ENCODE data around the gene SLC36A3.

The SLC36A3 gene

DNA sequence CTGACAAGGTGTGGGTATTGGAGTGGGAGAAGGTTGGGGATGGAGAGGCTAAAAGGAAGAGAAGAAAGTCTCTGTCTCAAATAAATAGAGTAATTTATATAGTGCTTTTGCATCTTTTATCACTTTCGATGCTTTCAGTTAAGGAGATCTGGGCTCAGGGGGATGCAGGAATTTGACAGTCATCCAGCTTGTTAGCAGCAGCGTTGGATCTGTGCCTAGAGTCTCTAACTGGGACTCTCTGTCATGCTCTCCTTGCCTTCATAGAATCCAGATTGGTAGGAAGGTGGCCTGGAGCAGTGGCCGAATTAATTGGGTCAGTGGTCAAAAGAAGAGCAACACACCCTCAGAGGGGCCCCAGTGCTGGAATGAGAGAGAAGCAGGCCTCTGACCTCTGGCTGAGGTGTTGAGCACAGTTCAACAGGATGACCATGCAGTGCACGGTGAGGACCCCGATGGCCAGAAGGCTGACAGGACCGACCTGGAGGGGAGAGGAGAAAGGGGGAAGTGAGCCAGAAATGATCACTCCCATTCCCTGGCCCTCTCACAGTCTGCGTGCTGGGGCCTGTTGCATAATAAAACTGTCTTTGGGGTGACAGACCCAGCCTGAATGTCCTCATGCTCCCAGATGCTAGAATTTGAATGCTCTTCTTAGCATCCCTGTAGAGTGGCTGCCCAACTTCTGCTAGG lies 7.6 kb downstream of the SLC36A3 start:
- no peak overlapping the region for H3K9ac ChIP-seq (ENCODE audit: low read length)
- no peaks in the 10 kb centered on the region for H3K9me2 ChIP-seq (ENCODE audit: low read depth, low read length)
- no peak overlapping the region for H2AFZ ChIP-seq (ENCODE audit: low read length)

DNA sequence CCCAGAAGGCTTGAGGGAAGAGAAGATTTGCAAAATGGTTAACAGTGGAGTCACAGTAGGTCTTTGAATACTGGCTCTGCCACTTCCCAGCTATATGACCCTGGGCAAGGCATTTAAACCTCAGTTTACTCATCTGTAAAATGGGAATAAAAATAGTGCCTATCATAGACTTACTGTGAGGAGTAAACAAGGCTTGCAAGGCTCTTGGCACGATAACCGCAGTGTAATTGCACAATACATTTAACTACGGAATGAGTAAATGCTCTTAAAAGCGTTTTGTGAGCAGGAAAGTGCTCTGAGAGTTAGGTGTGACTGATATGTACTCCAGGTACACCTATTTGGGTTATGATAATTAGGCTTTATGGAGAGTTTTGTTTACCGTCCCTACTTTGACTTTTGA lies 8.4 kb downstream of the SLC36A3 start:
- Histone ChIP-seq H3K27me3 (ENCODE audit: insufficient read depth, low read length) (no peaks in the 10 kb centered on the region), H3F3A (ENCODE audit: insufficient read depth, low read length) (no peaks in the 10 kb centered on the region), H3K79me2 (ENCODE audit: insufficient read depth, low read length) (no peaks in the 10 kb centered on the region), H4K20me1 (ENCODE audit: insufficient read depth, low read length) (no peaks in the 10 kb centered on the region), H3K4me2 (ENCODE audit: low read length) (no peak overlapping the region), H3K4me3 (ENCODE audit: low read depth, low read length, poor library complexity, severe bottlenecking) (no peak overlapping the region), H3K36me3 (ENCODE audit: insufficient read depth, low read length) (no peaks in the 10 kb centered on the region; the same call in 1 of the 2 replicates), H3K9me3 (ENCODE audit: low read length) (peaks cover 2% of the 10 kb centered on the region; the same call in 1 of the 2 replicates), H3K9me2 (ENCODE audit: low read depth, low read length) (no peaks in the 10 kb centered on the region), H3K27ac (ENCODE audit: low read depth, low read length, poor library complexity, severe bottlenecking) (no peak overlapping the region), H3K9ac (ENCODE audit: low read length) (no peak overlapping the region), H2AFZ (ENCODE audit: low read length) (no peak overlapping the region), H3K4me1 (ENCODE audit: insufficient read depth, low read length, severe bottlenecking) (no peaks in the 10 kb centered on the region)
- TF ChIP-seq EZH2 (IDR thresholded peaks at IDR 0.05; ENCODE audit: borderline replicate concordance, low read length): no peak
- TF ChIP-seq, protein P1, sequence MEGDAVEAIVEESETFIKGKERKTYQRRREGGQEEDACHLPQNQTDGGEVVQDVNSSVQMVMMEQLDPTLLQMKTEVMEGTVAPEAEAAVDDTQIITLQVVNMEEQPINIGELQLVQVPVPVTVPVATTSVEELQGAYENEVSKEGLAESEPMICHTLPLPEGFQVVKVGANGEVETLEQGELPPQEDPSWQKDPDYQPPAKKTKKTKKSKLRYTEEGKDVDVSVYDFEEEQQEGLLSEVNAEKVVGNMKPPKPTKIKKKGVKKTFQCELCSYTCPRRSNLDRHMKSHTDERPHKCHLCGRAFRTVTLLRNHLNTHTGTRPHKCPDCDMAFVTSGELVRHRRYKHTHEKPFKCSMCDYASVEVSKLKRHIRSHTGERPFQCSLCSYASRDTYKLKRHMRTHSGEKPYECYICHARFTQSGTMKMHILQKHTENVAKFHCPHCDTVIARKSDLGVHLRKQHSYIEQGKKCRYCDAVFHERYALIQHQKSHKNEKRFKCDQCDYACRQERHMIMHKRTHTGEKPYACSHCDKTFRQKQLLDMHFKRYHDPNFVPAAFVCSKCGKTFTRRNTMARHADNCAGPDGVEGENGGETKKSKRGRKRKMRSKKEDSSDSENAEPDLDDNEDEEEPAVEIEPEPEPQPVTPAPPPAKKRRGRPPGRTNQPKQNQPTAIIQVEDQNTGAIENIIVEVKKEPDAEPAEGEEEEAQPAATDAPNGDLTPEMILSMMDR (IDR thresholded peaks at IDR 0.05; ENCODE audit: low read length): no peak

More for the DNA sequence above, 7.6 kb downstream of the SLC36A3 start:
- peaks cover 2% of the 10 kb centered on the region; the same call in 1 of the 2 replicates for H3K9me3 ChIP-seq (ENCODE audit: low read length)
- no peak for TF ChIP-seq EZH2 (IDR thresholded peaks at IDR 0.05; ENCODE audit: borderline replicate concordance, low read length)
- no peaks in the 10 kb centered on the region for H3K79me2 ChIP-seq (ENCODE audit: insufficient read depth, low read length)
- H3K4me3 ChIP-seq (ENCODE audit: low read depth, low read length, poor library complexity, severe bottlenecking): no peak overlapping the region
- H3K27ac ChIP-seq (ENCODE audit: low read depth, low read length, poor library complexity, severe bottlenecking): no peak overlapping the region
- H4K20me1 ChIP-seq (ENCODE audit: insufficient read depth, low read length): no peaks in the 10 kb centered on the region
- no peaks in the 10 kb centered on the region; the same call in 1 of the 2 replicates for H3K36me3 ChIP-seq (ENCODE audit: insufficient read depth, low read length)
- no peaks in the 10 kb centered on the region for H3F3A ChIP-seq (ENCODE audit: insufficient read depth, low read length)
- H3K4me1 ChIP-seq (ENCODE audit: insufficient read depth, low read length, severe bottlenecking): no peaks in the 10 kb centered on the region
- H3K4me2 ChIP-seq (ENCODE audit: low read length): no peak overlapping the region
- H3K27me3 ChIP-seq (ENCODE audit: insufficient read depth, low read length): no peaks in the 10 kb centered on the region

DNA sequence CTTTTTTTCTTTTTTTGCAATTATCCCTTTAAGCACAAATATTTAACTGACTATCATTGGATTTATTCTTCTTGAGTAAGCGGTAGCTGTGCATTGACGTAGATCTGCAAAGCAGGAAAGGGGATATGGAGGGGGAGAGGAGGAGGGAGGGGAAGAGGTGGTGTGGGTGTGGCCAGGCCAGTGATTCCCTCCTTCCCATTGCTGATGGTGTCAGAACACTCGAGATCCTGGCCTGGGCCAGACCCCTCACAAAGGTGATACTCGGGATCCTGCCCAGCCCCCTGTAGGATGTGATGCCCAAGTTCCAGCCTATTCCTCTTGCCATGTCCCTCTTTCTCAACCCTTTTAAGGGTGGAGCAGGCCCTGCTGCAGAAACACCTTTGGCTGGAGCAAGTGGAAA lies 9.9 kb downstream of the SLC36A3 start:
- H3K4me3 ChIP-seq (ENCODE audit: low read depth, low read length, poor library complexity, severe bottlenecking): no peak overlapping the region
- H3K9me3 ChIP-seq (ENCODE audit: low read length): peaks cover 2% of the 10 kb centered on the region; the same call in 1 of the 2 replicates
- no peaks in the 10 kb centered on the region for H3K9me2 ChIP-seq (ENCODE audit: low read depth, low read length)
- H3K4me1 ChIP-seq (ENCODE audit: insufficient read depth, low read length, severe bottlenecking): no peaks in the 10 kb centered on the region
- H4K20me1 ChIP-seq (ENCODE audit: insufficient read depth, low read length): no peaks in the 10 kb centered on the region
- H3F3A ChIP-seq (ENCODE audit: insufficient read depth, low read length): no peaks in the 10 kb centered on the region
- no peak overlapping the region for H3K9ac ChIP-seq (ENCODE audit: low read length)
- no peak overlapping the region for H3K4me2 ChIP-seq (ENCODE audit: low read length)
- no peaks in the 10 kb centered on the region; the same call in 1 of the 2 replicates for H3K36me3 ChIP-seq (ENCODE audit: insufficient read depth, low read length)
- H3K27ac ChIP-seq (ENCODE audit: low read depth, low read length, poor library complexity, severe bottlenecking): no peak overlapping the region
- H3K27me3 ChIP-seq (ENCODE audit: insufficient read depth, low read length): no peaks in the 10 kb centered on the region
- no peaks in the 10 kb centered on the region for H3K79me2 ChIP-seq (ENCODE audit: insufficient read depth, low read length)
- H2AFZ ChIP-seq (ENCODE audit: low read length): no peak overlapping the region
- TF ChIP-seq EZH2 (IDR thresholded peaks at IDR 0.05; ENCODE audit: borderline replicate concordance, low read length): no peak
- TF ChIP-seq, protein P1 (IDR thresholded peaks at IDR 0.05; ENCODE audit: low read length): no peak
